ENCODE results near the gene INIP.
"Not testable (repeated sequence)": the region's sequence is repeated elsewhere in the genome, so short reads cannot be mapped to it uniquely, and the experiment has no call there.

Gene INIP

DNA sequence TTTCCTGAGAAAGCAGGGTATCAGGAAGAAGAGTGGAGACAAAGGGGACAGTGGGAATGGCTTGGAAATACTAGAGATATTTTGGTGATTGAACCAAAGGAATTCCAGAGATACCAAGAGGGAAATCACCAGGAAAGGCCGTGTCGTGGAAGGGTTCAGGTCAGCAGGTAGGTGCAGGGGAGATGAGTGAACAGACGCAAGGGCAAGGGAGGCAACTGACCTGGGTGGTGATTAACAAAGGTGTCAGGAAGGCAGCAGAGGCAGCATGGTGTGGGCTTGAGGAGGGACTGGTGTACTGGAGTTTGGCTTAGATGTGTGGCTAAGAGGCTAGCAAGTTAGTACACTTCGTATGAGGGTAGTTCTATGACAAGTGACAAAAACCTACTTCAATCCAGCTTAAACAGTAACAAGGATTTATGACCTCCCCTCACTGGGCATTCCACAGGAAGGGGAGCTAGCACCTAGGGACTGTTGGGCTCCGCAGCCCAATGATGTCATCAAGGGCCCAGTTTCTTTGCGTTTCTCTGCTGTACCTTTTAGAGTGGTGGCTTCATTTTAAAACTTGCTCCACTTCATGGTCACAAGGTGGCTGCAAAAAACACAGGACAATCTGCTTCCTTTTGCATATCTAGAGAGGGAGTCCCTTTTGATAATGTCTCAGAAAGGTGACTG lies 37.0 kb downstream of the INIP start:
- ChIA-PET CTCF (interaction anchor here (0.6 to 0.7 kb wide), 3 partner anchors 14 to 80 kb away, joined by 3 to 4 read pairs (median 3); no protein-coding TSS in a partner anchor), POLR2A (no interaction called here)
- Histone ChIP-seq H3K27ac (ENCODE audit: extremely low read depth, low read depth, low read length) (no peak overlapping the region), H3K4me1 (ENCODE audit: control insufficient read depth, insufficient read depth, low read length) (no peaks in the 10 kb centered on the region), H3K4me3 (ENCODE audit: low read depth, low read length) (no peak overlapping the region), H3K36me3 (ENCODE audit: control insufficient read depth in 2 of 2, insufficient read depth in 1 of 2, low read length in 2 of 2) (peaks cover 0 to 6% of the 10 kb centered on the region in 2 experiments; a peak in 1 of 3 replicates), H3K9me3 (ENCODE audit: control insufficient read depth, insufficient read depth, low read depth, low read length) (no peaks in the 10 kb centered on the region)
- TF ChIP-seq, protein P1, sequence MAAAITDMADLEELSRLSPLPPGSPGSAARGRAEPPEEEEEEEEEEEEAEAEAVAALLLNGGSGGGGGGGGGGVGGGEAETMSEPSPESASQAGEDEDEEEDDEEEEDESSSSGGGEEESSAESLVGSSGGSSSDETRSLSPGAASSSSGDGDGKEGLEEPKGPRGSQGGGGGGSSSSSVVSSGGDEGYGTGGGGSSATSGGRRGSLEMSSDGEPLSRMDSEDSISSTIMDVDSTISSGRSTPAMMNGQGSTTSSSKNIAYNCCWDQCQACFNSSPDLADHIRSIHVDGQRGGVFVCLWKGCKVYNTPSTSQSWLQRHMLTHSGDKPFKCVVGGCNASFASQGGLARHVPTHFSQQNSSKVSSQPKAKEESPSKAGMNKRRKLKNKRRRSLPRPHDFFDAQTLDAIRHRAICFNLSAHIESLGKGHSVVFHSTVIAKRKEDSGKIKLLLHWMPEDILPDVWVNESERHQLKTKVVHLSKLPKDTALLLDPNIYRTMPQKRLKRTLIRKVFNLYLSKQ (tag by site-specific recombination; IDR thresholded peaks at IDR 0.05; ENCODE audit: borderline replicate concordance), result no peak
- TF ChIP-seq, protein P2, sequence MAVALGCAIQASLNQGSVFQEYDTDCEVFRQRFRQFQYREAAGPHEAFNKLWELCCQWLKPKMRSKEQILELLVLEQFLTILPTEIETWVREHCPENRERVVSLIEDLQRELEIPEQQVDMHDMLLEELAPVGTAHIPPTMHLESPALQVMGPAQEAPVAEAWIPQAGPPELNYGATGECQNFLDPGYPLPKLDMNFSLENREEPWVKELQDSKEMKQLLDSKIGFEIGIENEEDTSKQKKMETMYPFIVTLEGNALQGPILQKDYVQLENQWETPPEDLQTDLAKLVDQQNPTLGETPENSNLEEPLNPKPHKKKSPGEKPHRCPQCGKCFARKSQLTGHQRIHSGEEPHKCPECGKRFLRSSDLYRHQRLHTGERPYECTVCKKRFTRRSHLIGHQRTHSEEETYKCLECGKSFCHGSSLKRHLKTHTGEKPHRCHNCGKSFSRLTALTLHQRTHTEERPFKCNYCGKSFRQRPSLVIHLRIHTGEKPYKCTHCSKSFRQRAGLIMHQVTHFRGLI (tag by site-specific recombination; IDR thresholded peaks at IDR 0.05), result 0 out of 2 replicates have a peak, but pooled peaks have one; percentile 29
- TF ChIP-seq ZFP69B (tag by site-specific recombination; IDR thresholded peaks at IDR 0.05) (no peak), GFI1B (tag by site-specific recombination; IDR thresholded peaks at IDR 0.05) (no peak), GLIS1 (tag by site-specific recombination; IDR thresholded peaks at IDR 0.05) (no peak), ZNF404 (tag by site-specific recombination; IDR thresholded peaks at IDR 0.05) (no peak)
- TF ChIP-seq, protein P3, sequence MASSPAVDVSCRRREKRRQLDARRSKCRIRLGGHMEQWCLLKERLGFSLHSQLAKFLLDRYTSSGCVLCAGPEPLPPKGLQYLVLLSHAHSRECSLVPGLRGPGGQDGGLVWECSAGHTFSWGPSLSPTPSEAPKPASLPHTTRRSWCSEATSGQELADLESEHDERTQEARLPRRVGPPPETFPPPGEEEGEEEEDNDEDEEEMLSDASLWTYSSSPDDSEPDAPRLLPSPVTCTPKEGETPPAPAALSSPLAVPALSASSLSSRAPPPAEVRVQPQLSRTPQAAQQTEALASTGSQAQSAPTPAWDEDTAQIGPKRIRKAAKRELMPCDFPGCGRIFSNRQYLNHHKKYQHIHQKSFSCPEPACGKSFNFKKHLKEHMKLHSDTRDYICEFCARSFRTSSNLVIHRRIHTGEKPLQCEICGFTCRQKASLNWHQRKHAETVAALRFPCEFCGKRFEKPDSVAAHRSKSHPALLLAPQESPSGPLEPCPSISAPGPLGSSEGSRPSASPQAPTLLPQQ (tag by site-specific recombination; IDR thresholded peaks at IDR 0.05), result no peak

DNA sequence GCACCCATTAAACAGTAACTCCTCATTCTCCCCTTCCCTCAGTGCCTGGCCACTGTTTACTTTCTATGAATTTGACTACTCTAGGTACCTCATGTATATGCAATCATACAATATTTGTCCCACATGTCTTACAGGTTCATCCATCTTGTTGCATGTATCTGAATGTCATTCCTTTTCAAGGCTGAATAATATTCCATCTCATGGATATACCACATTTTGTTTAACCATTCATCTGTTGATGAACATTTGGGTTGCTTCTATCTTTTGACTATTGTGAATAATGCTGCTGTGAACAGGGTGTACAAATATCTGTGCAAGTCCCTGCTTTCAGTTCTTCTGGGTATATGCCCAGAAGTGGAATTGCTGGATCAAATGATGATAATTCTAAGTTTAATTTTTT lies 40.9 kb downstream of the INIP start:
- H3K9me3 ChIP-seq (ENCODE audit: control insufficient read depth, insufficient read depth, low read depth, low read length), result no peaks in the 10 kb centered on the region
- H3K36me3 ChIP-seq (ENCODE audit: control insufficient read depth in 2 of 2, insufficient read depth in 1 of 2, low read length in 2 of 2), result no peaks in the 10 kb centered on the region
- no peak overlapping the region for H3K27ac ChIP-seq (ENCODE audit: extremely low read depth, low read depth, low read length)
- ChIA-PET CTCF (no interaction called here), POLR2A (no interaction called here)
- no peaks in the 10 kb centered on the region for H3K4me1 ChIP-seq (ENCODE audit: control insufficient read depth, insufficient read depth, low read length)
- H3K4me3 ChIP-seq (ENCODE audit: low read depth, low read length), result no peak overlapping the region
- no peak for TF ChIP-seq ZEB2 (tag by site-specific recombination; IDR thresholded peaks at IDR 0.05)
- no peak for TF ChIP-seq ZIC2 (tag by site-specific recombination; IDR thresholded peaks at IDR 0.05)
- TF ChIP-seq ZNF23 (tag by site-specific recombination; IDR thresholded peaks at IDR 0.05; ENCODE audit: borderline replicate concordance), result no peak
- peak; percentile 76 for TF ChIP-seq ZNF146 (tag by site-specific recombination; IDR thresholded peaks at IDR 0.05)
- TF ChIP-seq ZNF404 (tag by site-specific recombination; IDR thresholded peaks at IDR 0.05), result no peak
- no peak for TF ChIP-seq ZNF560 (tag by site-specific recombination; IDR thresholded peaks at IDR 0.05; ENCODE audit: borderline replicate concordance)

DNA sequence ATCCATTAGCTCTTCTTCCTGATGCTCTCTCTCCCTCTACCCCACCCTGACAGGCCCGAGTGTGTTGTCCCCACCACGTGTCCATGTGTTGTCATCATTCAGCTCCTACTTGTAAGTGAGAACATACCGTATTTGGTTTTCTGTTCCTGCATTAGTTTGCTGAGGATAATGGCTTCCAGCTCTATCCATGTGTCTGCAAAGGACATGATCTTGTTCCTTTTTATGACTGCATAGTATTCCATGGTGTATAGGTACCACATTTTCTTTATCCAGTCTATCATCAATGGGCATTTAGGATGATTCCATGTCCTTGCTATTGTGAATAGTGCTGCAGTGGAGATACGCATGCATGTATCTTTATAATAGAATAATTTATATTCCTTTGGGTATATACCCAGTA lies 44.7 kb downstream of the INIP start:
- CTCF ChIA-PET, result interaction anchor here (0.6 to 1.6 kb wide), 5 partner anchors 10 to 587 kb away, joined by 3 to 5 read pairs (median 3); no protein-coding TSS in a partner anchor

DNA sequence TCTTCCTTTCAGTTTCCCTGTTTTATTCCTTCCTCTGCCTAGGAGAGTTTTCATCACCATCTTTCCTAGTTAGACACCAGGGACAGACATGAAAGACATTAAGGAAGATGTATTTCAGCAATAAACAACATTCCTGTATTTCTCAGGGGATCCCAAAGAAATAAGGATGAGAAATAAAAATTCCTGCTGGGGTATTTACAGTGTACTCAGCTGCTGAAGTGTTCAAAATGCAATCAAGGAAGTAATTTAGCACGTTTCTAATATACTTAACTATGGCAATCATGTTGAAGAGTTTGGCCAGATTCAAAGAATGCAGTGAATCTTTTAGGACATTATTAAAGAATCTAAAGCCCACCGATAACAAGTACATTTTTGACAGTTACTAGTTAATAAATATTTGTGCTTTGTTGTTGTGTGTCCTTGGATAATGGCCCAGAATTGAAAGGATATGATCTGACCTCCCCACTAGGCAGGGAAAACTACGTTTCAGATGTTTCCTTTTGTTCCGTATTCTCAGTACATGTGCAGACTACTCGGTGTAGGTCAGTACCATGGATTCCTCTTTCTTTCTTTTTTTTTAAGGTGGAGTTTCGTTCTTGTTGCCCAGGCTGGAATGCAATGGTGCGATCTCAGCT lies 46.8 kb downstream of the INIP start:
- ChIA-PET POLR2A (no interaction called here), CTCF (no interaction called here)
- H3K27ac ChIP-seq (ENCODE audit: extremely low read depth, low read depth, low read length), result no peak overlapping the region
- no peaks in the 10 kb centered on the region for H3K4me1 ChIP-seq (ENCODE audit: control insufficient read depth, insufficient read depth, low read length)
- no peaks in the 10 kb centered on the region for H3K9me3 ChIP-seq (ENCODE audit: control insufficient read depth, insufficient read depth, low read depth, low read length)
- H3K36me3 ChIP-seq (ENCODE audit: control insufficient read depth in 2 of 2, insufficient read depth in 1 of 2, low read length in 2 of 2), result no peaks in the 10 kb centered on the region
- H3K4me3 ChIP-seq (ENCODE audit: low read depth, low read length), result no peak overlapping the region
- TF ChIP-seq, protein P4, sequence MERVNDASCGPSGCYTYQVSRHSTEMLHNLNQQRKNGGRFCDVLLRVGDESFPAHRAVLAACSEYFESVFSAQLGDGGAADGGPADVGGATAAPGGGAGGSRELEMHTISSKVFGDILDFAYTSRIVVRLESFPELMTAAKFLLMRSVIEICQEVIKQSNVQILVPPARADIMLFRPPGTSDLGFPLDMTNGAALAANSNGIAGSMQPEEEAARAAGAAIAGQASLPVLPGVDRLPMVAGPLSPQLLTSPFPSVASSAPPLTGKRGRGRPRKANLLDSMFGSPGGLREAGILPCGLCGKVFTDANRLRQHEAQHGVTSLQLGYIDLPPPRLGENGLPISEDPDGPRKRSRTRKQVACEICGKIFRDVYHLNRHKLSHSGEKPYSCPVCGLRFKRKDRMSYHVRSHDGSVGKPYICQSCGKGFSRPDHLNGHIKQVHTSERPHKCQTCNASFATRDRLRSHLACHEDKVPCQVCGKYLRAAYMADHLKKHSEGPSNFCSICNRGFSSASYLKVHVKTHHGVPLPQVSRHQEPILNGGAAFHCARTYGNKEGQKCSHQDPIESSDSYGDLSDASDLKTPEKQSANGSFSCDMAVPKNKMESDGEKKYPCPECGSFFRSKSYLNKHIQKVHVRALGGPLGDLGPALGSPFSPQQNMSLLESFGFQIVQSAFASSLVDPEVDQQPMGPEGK (tag by site-specific recombination; IDR thresholded peaks at IDR 0.05), result no peak
- TF ChIP-seq ZNF350 (tag by site-specific recombination; IDR thresholded peaks at IDR 0.05), result no peak
- no peak for TF ChIP-seq ZBTB8A (tag by site-specific recombination; IDR thresholded peaks at IDR 0.05)
- no peak for TF ChIP-seq YY1 (tag by site-specific recombination; IDR thresholded peaks at IDR 0.05)
- no peak for TF ChIP-seq ZNF560 (tag by site-specific recombination; IDR thresholded peaks at IDR 0.05; ENCODE audit: borderline replicate concordance)
- TF ChIP-seq ZIC2 (tag by site-specific recombination; IDR thresholded peaks at IDR 0.05), result no peak
- TF ChIP-seq ZNF423 (tag by site-specific recombination; IDR thresholded peaks at IDR 0.05), result no peak
- TF ChIP-seq ZNF23 (tag by site-specific recombination; IDR thresholded peaks at IDR 0.05; ENCODE audit: borderline replicate concordance), result no peak
- no peak for TF ChIP-seq ZNF2 (tag by site-specific recombination; IDR thresholded peaks at IDR 0.05)
- TF ChIP-seq ZSCAN16 (tag by site-specific recombination; IDR thresholded peaks at IDR 0.05), result no peak

More for the DNA sequence above, 44.7 kb downstream of the INIP start:
- H3K27ac ChIP-seq (ENCODE audit: extremely low read depth, low read depth, low read length); POLR2A ChIA-PET; H3K36me3 ChIP-seq (ENCODE audit: control insufficient read depth in 2 of 2, insufficient read depth in 1 of 2, low read length in 2 of 2); H3K9me3 ChIP-seq (ENCODE audit: control insufficient read depth, insufficient read depth, low read depth, low read length); H3K4me3 ChIP-seq (ENCODE audit: low read depth, low read length); H3K4me1 ChIP-seq (ENCODE audit: control insufficient read depth, insufficient read depth, low read length): not testable (repeated sequence)
